ENCODE results near the gene SUSD3. TPM values are rescaled to one million over a fixed set of nuclear protein-coding genes. Genes with fewer than 3 reads are reported as not detected.

SUSD3 gene
- total RNA-seq, 1 donor from 2014 or later, result 2.4 TPM

DNA sequence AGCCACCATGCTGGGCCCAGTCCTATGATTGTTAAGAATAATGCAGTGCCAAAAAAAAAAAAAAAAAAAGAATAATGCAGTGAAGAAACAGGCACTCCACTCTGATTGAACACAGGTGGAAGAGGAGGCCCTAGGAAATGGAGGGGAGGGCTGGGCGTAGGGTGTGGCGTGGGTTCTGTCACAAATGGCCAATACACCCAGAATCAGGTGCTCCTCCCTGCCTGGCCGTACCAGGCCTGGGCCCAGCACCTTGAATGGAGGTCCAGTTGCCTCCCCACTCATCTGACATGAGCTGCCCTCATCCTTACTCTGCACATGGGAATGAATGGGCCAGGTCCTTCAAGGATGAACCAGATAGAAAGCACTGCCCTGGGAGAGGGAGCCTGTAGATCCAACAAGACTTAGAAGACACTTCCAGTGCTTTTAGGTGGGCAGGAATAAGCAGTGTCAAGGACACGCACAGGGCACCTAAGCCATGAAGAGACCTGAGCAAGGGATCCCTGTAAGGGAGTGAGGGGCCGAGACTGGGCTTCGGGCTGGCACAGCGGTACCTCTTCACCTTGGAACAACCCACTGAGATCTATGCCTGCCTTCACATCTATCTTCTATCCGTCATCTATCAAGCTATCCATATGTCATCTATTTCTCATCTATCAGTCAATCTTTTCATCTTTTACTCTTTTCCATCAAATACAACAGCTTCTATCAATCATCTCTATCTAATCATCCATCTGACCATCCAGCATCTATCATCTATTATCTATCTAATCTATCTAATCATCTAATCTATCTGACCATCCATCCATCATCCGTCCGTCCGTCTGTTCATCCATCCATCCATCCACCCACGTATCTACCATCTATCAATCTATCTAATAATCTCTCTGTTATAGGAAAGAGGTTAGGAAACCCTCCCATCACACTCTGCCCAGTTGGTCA is 59.7 kb downstream of the SUSD3 start:
- Mint-ChIP-seq H3K27me3 (ENCODE audit: low read depth) (no peaks in the 10 kb centered on the region), H3K4me3 (no peak overlapping the region), H3K9me3 (no peaks in the 10 kb centered on the region), H3K36me3 (no peaks in the 10 kb centered on the region), H3K27ac (no peak overlapping the region), H3K4me1 (peaks cover 15% of the 10 kb centered on the region)
- TF ChIP-seq, protein P1, sequence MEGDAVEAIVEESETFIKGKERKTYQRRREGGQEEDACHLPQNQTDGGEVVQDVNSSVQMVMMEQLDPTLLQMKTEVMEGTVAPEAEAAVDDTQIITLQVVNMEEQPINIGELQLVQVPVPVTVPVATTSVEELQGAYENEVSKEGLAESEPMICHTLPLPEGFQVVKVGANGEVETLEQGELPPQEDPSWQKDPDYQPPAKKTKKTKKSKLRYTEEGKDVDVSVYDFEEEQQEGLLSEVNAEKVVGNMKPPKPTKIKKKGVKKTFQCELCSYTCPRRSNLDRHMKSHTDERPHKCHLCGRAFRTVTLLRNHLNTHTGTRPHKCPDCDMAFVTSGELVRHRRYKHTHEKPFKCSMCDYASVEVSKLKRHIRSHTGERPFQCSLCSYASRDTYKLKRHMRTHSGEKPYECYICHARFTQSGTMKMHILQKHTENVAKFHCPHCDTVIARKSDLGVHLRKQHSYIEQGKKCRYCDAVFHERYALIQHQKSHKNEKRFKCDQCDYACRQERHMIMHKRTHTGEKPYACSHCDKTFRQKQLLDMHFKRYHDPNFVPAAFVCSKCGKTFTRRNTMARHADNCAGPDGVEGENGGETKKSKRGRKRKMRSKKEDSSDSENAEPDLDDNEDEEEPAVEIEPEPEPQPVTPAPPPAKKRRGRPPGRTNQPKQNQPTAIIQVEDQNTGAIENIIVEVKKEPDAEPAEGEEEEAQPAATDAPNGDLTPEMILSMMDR (IDR thresholded peaks at IDR 0.05; ENCODE audit: unreplicated experiment), result no peak
- peak in 1 of 2 experiments; percentile 3 for DNase-seq (ENCODE audit: low spot score in 2 of 2, unreplicated experiment in 2 of 2)

DNA sequence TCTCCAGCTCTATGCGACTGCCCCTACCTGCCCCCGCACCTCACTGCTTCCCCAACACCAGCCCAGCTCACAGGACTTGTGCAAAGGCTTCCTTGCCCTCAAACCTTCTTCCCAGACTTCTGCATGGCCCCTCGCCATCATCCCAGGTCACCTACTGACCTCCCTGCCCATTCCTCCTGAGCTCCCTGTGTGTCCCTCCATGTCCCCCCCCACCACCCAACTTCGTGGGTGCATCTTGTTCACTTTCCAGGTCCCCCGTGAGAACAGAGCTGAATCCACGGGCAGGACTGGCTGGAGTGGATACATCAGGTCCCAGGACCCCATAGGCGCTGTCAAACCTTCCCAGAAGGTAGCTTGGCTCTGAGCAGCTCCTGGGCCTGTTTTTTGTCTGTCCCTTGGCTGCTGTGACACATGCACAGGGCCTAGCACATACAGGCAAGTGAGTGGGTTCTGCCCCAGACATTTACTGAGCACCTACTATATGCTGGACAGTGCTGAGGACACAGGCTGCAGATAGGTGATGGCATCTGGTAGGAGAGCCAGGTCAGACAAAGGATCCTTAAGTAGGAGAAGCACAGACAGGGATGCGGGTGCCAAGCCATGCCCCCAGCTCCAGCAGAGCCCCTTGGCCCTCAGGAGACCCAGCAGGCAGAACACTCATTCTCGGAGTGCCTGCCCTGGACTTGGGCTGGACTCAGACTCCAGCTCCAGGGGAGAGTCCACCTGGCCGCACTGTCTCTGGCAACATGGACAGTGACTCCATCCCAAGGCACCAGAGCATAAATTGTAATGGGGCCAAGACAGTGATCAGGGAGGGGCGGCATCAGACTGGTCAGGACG is 60.6 kb downstream of the SUSD3 start:
- no peak overlapping the region for H3K27ac Mint-ChIP-seq
- H3K4me1 Mint-ChIP-seq, result peaks cover 15% of the 10 kb centered on the region
- H3K27me3 Mint-ChIP-seq (ENCODE audit: low read depth), result no peaks in the 10 kb centered on the region
- no peaks in the 10 kb centered on the region for H3K9me3 Mint-ChIP-seq
- no peak overlapping the region for H3K4me3 Mint-ChIP-seq
- H3K36me3 Mint-ChIP-seq, result no peaks in the 10 kb centered on the region
- DNase-seq (ENCODE audit: low spot score in 2 of 2, unreplicated experiment in 2 of 2), result peak in 1 of 2 experiments; percentile 10
- TF ChIP-seq, protein P1 (IDR thresholded peaks at IDR 0.05; ENCODE audit: unreplicated experiment), result no peak

DNA sequence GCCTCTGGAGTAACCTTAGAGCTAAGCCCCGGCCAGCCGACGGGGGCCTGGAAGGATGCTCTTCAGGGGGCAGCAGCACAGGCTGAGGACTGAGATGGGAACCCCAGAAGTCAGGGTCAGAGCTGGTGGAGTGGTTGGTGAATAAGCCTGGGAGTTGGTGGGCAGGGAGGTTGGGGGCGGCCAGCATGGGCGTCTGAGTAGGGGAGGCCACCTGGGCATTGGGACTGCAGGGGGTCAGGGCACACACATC is 61.1 kb downstream of the SUSD3 start:
- no peak overlapping the region for H3K27ac Mint-ChIP-seq

DNA sequence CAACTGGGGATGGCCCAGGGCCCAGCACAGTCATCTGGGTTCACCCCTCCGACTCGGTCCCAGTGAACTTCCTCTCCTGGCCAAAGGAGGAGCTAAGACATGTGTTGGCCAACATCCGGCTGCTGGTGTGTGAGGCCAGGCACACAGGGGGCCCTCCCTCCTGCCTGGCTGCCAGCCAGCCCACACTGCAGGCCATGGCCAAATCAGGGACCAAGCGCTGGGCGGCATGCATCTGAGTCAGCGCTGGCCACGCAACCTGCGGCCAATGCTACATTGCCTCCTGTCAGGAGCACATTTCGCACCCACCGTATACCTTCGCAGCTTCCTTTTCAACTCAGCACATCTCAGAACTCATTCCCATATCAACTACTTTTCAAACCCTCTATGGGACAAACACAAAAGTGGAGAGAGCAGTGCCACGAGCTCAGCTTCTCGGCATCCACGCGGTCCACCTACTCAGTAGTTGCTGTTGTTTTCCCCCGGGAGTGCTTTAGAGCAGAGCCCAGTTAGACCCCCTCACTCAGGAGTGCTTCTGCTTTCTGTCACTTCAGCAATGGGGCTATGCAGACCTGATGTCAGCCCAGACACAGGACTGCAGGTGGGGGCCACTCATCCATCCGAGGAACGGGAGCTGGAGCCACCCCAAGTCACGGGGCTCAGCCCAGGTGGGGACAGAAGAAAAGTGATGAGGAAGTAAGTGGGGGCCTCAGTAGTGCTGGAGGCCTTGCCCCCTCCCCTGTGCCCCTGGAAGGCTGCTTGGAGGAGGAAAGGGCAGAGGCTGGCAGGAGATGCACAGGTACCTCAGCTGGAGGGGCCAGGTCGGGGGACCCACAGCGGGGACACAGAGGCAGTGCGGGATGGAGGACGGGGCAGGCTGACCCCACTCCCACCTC is 61.7 kb downstream of the SUSD3 start:
- TF ChIP-seq, protein P1 (IDR thresholded peaks at IDR 0.05; ENCODE audit: unreplicated experiment), result no peak
- peak in 1 of 2 experiments; percentile 19 for DNase-seq (ENCODE audit: low spot score in 2 of 2, unreplicated experiment in 2 of 2)
- H3K4me3 Mint-ChIP-seq, result no peak overlapping the region
- peaks cover 4% of the 10 kb centered on the region for H3K36me3 Mint-ChIP-seq
- no peaks in the 10 kb centered on the region for H3K27me3 Mint-ChIP-seq (ENCODE audit: low read depth)
- peak overlapping the region; percentile 72 for H3K27ac Mint-ChIP-seq
- H3K4me1 Mint-ChIP-seq, result peaks cover 10% of the 10 kb centered on the region
- H3K9me3 Mint-ChIP-seq, result no peaks in the 10 kb centered on the region

More for the DNA sequence above, 61.1 kb downstream of the SUSD3 start:
- Mint-ChIP-seq H3K4me3 (no peak overlapping the region), H3K36me3 (no peaks in the 10 kb centered on the region), H3K4me1 (peaks cover 14% of the 10 kb centered on the region), H3K9me3 (no peaks in the 10 kb centered on the region), H3K27me3 (ENCODE audit: low read depth) (no peaks in the 10 kb centered on the region)
- TF ChIP-seq, protein P1 (IDR thresholded peaks at IDR 0.05; ENCODE audit: unreplicated experiment), result no peak
- DNase-seq (ENCODE audit: low spot score in 2 of 2, unreplicated experiment in 2 of 2), result no peak

DNA sequence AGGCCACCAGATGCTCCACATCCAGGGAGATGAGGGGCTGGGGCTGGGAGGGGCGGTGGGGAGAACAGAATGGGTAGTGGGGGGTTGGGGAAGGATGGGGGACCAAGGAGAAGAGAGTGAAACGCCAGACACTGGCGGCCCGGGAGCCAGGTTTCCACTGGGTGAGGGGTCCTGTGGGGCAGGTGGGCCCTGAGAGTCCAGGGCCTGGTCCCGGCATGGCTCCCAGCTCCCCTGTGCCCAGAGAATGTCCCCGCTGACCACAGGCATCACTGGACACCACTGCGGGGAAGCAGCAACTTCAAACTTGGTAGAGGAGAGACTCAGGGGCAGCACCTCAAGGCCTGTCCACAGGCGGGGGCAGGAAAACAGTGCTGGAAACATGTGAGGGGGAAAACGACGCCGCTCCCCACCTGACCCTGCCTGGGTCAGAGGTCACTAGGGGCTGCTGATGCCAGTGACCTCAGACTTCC is 62.4 kb downstream of the SUSD3 start:
- H3K4me1 Mint-ChIP-seq, result peaks cover 12% of the 10 kb centered on the region
- DNase-seq (ENCODE audit: low spot score in 2 of 2, unreplicated experiment in 2 of 2), result peak in 1 of 2 experiments; percentile 12
- no peaks in the 10 kb centered on the region for H3K27me3 Mint-ChIP-seq (ENCODE audit: low read depth)
- no peak overlapping the region for H3K27ac Mint-ChIP-seq
- H3K9me3 Mint-ChIP-seq, result no peaks in the 10 kb centered on the region
- TF ChIP-seq, protein P1 (IDR thresholded peaks at IDR 0.05; ENCODE audit: unreplicated experiment), result no peak
- H3K36me3 Mint-ChIP-seq, result peaks cover 4% of the 10 kb centered on the region
- H3K4me3 Mint-ChIP-seq, result no peak overlapping the region
